GM19328 (cell line): ENCODE measurements around the gene CACNA1A.

Experiments used
- ATAC-seq: cut with Tn5 transposase; IDR thresholded peaks from one replicate; pipeline ENCODE4 v1.9.1; 2021; ENCODE audit warnings: mild to moderate bottlenecking, moderate library complexity; ENCODE audit not compliant: unreplicated experiment

Gene CACNA1A

DNA sequence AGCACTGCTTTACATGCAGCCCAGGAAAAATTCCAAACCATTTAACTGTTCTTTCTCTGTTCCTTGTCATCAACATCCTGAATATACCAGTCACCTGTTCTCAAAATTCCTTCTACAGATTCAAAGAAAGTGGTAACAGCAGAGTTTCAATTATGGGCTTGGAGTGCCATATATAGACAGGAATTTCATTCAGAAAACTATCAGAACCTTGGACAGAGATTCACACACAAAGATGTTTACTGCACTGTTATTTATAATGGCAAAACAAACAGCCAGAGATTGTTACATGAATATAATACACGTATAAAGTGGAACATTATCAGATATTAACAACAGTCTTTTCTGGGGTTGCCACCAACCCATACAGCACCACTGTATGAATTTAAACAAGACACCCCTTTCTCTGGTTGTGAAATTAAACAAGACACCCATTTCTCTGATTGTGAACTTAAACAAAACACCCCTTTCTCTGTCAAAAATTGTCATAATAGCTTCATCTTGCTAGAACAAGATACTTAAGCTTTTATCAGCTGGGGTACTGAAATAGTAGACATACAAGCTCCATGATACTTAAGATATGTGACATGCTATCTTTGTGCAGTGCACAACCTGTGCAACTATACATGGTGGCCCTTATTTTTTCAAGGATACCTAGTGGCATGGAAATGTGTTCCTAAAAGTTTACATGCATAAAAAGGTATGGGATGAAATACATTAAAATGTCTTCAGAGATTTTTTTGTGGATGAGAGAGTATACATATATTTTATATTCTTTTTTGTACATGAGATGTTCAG, 12.6 kb downstream of the CACNA1A start:
- ATAC-seq: no peak

DNA sequence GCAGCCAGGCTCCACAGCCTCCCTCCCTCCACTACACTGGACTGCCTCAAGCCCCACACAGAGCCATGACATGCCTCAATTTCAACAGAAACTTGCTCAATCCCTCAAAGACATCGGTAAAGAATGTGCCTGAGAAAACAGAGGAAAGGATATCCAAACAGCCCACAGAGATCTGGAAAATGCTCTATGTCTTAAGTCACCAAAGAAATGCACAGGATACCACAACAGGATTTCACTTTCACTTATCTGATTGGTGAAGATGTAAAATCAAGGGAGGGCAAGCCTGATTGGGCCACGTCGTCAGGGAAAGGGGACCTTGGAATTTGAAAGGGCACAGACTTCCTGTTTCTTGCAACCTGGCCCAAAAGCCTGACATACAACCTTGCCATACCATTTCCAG, 14.2 kb downstream of the CACNA1A start:
- ATAC-seq: no peak

DNA sequence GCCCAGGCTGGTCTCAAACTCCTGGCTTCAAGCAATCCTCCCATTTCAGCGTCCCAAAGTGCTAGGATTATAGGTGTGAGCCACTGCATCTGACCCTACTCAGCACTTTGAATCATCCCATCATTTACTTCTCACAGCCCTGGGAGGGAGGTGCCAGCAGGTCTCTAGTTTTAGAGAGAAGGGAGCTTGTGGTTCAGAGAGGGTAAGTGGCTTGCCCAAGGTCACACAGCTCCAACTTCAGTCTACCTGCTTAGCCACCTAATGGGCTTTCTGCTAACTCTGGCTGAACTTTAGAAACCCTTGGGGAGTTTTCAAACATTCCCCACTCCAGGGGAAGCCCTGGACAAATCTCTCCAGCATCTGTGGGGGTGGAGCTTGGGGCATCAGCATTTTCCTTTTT, 18.3 kb downstream of the CACNA1A start:
- no peak for ATAC-seq

GRCh38 chr19:13484166-13484565, 22.1 kb downstream of the CACNA1A start:
- no peak for ATAC-seq

DNA sequence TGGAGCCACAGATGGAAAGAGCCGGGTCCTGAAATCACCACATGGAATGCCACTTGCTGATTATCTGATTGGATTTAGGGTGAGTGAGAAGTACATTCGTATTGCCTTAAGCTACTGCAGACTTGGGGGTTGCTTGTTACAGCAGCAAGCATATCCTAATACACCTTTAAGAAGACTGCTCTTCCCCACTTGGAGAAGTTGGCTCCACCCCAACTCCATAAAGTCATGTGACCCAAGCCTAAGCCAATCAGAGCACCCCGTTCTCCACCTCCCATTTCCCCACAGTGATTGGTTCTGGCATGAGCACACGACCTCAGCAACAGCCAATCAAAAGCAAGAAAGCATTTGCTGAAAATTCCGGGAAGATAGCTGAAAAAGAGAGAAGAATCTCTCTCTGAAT, 23.1 kb downstream of the CACNA1A start:
- ATAC-seq: no peak

- ATAC-seq: no peak
Observed at GRCh38 chr19:13478576-13478975, 27.7 kb downstream of the CACNA1A start.

GRCh38 chr19:13476071-13476470, 30.2 kb downstream of the CACNA1A start:
- no peak for ATAC-seq

- ATAC-seq: no peak
Observed at GRCh38 chr19:13475044-13475443, 31.2 kb downstream of the CACNA1A start.

DNA sequence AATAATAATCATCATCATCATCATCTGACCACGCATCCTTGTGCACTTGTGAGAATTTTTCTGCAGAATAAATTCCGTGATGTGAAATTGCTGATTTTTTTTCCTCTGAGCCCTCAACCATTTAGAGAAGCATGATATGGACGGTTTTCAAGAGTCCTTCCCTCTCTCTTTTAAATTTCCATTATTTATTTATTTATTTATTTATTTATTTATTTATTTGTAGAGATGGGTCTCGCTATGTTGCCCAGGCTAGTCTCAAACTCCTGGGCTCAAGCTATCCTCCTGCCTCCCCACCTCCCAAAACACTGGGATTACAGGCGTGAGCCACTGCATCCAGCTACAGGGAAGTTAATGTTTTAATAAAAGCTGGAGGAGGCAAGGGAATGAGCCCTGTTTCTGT, 39.6 kb downstream of the CACNA1A start:
- no peak for ATAC-seq

DNA sequence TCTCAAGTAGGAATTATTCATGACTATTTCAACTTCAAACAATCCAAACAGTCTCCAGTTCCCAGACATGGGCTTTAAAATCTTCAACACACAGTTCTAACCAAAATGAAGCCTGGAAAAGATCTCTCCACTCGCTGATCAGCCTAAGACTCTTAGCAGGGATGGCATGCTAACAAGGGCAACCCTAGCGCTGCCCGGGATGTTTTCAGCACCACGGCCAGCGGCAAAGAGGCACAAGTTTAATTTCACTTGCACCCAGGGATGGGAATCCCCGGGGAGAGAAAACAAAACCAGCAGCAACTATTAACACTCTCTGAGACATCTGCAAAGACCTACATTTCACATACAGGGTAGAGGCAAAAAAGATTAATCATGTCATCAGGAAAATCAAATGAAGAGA, 43.0 kb downstream of the CACNA1A start:
- ATAC-seq: no peak

- ATAC-seq: no peak
Observed at GRCh38 chr19:13461536-13461935, 44.7 kb downstream of the CACNA1A start.

GRCh38 chr19:13460045-13460444, 46.2 kb downstream of the CACNA1A start:
- ATAC-seq: no peak

DNA sequence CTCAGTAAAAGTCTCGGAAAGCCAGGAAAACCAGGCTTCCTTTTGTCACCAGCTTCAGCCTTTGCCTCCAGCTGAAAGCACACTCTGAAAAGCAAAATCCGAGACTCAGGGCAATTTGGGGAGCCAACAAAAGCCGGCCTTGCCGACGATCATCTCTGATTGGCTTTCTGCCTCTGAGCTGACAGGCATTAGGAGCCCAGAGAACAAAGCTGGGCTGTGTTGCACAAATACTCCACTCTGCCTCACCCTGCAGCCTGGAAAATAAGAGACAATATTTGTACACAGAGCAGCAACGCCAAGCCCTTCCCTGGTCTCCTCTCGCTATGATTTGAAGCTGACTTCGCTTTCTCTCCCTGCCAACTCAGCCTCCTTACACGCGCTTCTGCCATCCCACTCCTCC, 46.9 kb downstream of the CACNA1A start:
- no peak for ATAC-seq

GRCh38 chr19:13451434-13451995, 54.8 kb downstream of the CACNA1A start:
- no peak for ATAC-seq

DNA sequence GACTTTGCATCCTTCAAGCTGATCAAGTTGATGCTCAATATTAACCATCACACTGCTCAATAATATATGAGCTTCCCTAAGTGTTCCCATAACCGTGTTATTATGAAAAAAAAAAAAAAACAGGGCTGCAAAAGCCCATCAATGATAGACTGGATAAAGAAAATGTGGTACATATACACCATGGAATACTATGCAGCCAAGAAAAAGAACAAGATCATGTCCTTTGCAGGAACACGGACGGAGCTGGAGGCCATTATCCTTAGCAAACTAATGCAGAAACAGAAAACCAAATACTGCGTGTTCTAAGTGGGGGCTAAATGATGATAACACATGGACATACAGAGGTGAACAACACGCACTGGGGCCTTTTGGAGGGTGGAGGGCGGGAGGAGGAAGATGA, 58.3 kb downstream of the CACNA1A start:
- ATAC-seq: no peak

DNA sequence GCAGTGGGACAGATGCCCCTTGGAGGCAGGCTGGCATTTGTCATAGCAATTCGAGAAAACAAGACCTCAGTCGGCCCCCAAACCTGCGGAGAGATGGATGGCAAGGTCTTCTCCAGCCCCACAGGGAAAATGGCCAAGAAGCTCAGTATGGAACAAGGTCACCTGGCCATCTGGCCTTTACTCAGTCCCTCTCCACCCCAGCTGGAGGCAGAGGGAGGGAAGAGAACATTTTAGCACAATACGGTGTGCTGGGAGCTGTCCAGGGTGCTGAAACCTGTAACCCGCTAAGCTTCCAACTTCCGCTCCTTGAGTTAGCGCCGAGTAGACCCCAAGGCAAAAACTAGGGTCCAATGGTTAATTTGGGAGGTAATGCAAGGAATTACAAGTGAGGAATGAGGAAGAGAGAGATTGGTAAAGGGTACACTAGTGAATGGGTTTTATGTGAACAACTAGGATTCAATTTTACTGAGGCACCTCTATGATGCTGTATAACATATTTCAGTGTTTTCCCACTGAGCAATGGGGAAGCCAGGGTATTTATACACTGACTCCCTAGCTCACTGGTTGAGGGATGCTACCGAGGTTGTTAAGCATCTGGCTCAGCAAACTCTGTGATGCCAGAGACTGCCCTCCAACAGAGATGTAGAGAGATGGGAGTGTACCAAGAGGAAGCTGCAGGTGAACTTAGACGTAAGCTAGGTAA, 64.3 kb downstream of the CACNA1A start:
- ATAC-seq: no peak

- ATAC-seq: no peak
Observed at GRCh38 chr19:13437919-13438618, 68.2 kb downstream of the CACNA1A start.

DNA sequence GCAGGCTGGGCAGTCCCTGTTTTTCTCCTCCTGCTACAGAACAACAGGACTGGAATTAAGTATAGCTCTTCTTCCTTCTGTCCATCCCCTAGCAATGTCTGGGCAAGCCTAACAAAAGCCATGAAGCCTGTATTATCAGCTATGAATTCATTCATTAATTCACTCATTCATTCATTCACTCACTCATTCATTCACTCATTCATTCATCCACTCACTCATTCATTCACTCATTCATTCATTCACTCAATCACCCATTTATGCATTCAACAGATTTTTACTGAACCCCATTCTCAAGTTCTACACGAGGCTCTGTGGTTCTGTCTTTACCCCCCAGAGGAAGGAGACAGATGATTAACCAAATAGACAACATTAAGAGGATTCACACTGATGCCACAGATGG, 69.9 kb downstream of the CACNA1A start:
- ATAC-seq: no peak

GRCh38 chr19:13430790-13431582, 75.3 kb downstream of the CACNA1A start:
- no peak for ATAC-seq

DNA sequence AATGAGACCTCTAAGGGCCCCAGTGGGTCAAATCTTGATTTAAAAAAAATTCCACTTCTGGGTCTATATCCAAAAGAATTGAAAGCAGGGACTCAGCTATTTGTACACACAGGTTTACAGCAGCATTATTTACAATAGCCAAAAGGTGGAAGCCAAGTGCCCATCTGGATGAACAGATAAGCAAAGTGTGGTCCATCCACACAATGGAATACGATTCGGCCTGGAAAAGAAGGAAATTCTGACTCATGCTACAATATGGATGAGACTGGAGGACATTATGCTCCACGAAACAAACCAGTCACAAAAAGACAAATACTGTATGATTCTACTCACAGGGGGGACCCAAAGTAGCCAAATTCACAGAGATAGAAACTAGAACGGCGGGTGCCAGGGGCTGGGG, 76.7 kb downstream of the CACNA1A start:
- no peak for ATAC-seq

DNA sequence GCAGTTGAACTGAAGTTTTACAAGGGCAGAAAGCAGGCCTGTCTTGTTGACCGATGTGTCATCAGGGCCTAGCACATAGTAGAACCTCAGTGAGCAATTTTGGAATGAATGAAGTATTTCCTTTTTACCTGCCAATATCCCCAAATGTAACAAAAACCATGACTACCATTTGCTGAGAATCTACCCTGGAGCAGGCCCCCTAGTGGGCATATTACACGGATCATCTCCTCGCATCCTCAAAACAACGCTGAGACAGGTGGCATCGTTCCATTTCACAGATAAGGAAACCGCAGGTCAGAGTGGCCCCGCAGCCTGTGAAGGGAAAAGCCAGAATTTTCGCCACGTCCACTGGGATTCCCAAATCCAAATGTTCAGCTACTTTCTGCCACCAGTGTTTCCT, 77.9 kb downstream of the CACNA1A start:
- no peak for ATAC-seq
